TTC549 (cell line): ENCODE measurements around the gene KRTAP4-1.
"Not testable (repeated sequence)": the region's sequence is repeated elsewhere in the genome, so short reads cannot be mapped to it uniquely, and the experiment has no call there.

Source experiments
- FAIRE-seq: peaks from 2 replicates; lab custom pipeline; 2012; peaks lifted over from hg19 to GRCh38; lab: Jason Lieb, UNC

Gene KRTAP4-1

DNA sequence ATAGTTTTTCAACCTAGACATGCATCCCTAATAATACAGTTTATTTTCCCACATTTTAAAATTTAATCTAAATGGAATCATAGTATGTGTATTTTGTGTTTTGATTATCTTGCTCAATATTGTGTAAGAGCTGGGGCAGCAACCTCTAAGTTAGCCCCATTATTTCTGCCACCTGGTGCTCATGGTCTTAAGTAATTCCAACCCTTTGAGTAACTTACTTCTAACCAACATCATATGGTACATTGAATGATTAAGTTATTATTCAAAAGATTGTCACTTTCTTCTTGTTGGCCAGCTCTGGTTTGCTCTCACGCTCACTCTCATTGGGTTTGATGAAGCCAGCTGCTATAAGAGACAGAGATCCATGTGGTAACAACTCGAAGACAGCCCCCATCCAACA lies 12.8 kb downstream of the KRTAP4-1 start:
- no peak for FAIRE-seq

DNA sequence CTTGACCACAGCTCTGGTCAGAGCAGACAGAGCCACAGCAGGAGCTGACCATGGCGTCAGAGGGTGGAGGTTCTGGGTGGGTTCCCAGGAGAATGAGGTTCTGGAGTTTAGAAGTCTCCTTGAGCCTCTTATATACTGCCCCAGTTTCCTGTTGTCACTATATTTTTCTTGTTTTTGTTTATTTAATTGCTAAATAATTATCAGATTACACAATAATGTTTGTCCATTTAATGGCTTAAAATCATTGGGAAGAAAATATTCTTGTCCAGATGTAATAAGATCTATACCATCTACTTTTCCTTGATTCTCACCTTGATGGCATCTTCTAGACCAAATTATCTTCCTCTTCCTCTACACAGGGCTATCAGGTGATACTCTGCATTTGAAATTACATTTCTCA lies 16.6 kb downstream of the KRTAP4-1 start, which contains the start of gene KRTAP4-3:
TSS of gene KRTAP4-3 (minus strand) at position 101 of the 400 bp plus-strand sequence. CDS start at position 52, 49 bp downstream.
- no peak for FAIRE-seq

GRCh38 chr17:41167561-41167960 lies 17.1 kb downstream of the KRTAP4-1 start:
- no peak for FAIRE-seq

- no peak for FAIRE-seq
These were observed 20.9 kb downstream of the KRTAP4-1 start for GRCh38 chr17:41163828-41164227.

- FAIRE-seq = no peak
These were observed 24.1 kb downstream of the KRTAP4-1 start, which contains the start of gene KRTAP4-4 for GRCh38 chr17:41160648-41161047. Gene KRTAP4-4 (minus strand): TSS chr17:41160748. CDS start chr17:41160691, 57 bp downstream.

DNA sequence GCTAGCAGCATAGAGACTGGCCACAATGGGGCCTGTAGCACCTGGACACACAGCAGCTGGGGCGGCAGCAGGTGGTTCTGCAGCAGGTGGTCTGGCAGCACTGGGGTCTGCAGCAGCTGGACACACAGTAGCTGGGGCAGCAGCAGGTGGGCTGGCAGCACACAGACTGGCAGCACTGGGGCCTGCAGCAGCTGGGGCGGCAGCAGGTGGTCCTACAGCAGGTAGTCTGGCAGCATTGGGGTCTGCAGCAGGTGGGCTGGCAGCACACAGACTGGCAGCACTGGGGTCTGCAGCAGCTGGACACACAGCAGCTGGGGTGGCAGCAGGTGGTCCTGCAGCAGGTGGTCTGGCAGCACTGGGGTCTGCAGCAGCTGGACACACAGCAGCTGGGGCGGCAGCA lies 24.5 kb downstream of the KRTAP4-1 start:
- not testable (repeated sequence) for FAIRE-seq

- no peak for FAIRE-seq
These were observed 30.9 kb downstream of the KRTAP4-1 start for GRCh38 chr17:41153856-41154255.

DNA sequence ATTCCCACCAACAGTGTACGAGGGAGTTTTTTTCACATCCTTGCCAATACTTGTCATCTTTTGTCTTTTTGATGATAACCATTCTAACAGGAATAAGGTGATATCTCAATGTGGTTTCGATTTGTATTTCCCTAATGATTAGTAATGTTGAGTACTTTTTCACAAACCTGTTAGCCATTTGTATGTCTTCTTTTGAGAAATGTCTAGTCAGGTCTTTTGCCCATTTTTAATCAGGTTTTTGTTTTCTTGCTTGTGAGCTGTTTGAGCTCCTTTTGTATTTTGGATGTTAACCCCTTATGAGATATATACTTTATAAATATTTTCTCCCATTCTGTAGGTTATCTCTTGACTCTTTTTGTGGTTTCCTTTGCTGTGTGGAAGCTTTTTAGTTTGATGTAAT lies 33.2 kb downstream of the KRTAP4-1 start:
- no peak for FAIRE-seq

- no peak for FAIRE-seq
These were observed 34.7 kb downstream of the KRTAP4-1 start for GRCh38 chr17:41150026-41150425.

DNA sequence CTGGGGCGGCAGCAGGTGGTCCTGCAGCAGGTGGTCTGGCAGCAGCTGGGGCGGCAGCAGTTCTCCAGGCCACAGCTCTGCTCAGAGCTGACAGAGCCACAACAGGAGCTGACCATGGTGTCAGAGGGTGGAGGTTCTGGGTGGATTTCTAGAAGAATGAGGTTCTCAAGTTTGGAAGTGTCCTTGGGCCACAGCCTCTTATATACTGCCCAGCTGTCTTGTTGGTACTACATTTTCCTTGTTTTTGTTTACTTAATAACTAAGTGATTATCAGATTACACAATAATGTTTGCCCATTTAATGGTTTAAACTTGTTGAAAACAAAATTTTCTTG lies 35.1 kb downstream of the KRTAP4-1 start, which contains the start of gene KRTAP4-5:
TSS of gene KRTAP4-5 (minus strand) at position 174 of the 334 bp plus-strand sequence. CDS start at position 116, 58 bp downstream.
- FAIRE-seq = no peak

DNA sequence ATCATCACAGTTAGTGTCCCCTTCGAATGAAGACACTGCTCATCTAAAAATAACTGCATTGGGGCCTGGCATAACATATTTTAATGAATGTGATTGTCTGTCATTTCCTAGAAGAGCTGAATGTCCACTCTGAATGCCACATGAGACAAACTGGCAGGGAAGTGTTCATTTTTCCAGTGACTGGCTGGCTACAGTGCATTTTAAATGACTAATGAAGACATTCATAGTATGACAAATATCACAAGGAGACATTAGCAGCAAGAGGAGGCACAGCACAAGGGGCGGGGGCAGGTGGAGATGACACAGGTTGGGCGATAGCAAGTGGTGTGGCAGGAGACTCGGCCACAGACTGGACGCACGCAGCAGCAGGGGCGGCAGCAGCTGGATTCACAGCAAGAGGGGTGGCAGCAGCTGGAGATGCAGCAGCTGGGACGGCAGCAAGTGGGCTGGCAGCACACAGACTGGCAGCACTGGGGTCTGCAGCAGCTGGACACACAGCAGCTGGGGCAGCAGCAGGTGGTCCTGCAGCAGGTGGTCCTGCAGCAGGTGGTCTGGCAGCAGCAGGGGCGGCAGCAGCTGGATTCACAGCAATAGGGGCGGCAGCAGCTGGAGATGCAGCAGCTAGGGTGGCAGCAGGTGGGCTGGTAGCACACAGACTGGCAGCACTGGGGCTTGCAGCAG lies 35.6 kb downstream of the KRTAP4-1 start:
- FAIRE-seq = not testable (repeated sequence)

- no peak for FAIRE-seq
These were observed 37.0 kb downstream of the KRTAP4-1 start for GRCh38 chr17:41147531-41148204.

DNA sequence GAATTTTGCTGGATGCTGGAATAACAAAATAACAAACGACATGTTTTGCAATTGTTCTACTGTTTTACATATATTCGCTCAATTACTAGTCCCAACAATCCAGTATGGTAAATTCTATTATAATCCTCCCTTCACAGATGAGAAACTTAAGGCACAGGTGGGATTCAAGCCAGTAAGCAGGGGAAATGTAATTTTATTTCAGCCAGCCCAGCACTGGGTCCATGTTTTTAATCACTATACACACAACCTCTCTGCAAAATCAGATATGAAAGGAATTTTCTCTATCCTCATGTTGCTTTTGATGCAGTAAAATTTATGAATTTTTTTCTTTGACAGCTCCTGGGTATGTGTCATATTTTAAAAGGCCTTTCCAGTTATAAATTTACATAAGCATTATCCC lies 39.5 kb downstream of the KRTAP4-1 start:
- FAIRE-seq = no peak

GRCh38 chr17:41144846-41145245 lies 39.9 kb downstream of the KRTAP4-1 start:
- no peak for FAIRE-seq

- no peak for FAIRE-seq
These were observed 43.4 kb downstream of the KRTAP4-1 start for GRCh38 chr17:41141361-41141760.

DNA sequence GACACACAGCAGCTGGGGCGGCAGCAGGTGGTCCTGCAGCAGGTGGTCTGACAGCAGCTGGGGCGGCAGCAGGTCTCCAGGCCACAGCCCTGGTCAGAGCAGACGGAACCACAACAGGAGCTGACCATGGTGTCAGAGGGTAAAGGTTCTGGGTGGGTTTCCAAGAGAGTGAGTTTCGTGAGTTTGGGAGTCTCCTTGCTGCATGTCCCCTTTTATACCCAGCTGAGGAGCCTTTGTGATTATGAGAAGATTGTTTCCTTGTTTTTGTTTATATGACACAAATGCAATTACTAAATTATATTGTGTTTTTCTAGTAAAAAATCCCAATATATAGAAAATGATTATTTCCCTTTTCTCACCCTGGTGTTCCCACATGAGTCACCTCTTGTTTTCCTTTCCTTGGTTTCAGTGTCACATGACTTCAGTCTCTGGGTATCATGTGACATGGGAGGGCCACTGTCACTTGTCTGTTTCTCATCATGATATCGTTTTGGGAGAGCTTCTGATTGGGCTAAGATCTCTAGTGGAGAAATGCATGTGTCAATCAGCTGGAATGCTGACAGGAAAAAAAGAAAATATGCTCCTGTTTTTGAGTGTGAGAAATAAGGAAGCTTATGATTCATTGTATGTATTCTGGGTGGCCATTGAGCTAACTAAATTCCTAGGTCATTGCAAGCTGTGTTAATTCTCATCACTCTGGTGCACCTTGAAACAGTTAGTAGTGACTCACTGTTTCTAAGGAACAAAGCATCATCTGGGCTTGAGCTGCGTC lies 44.2 kb downstream of the KRTAP4-1 start, which contains the start of gene KRTAP4-6:
TSS of gene KRTAP4-6 (minus strand) at position 185 of the 772 bp plus-strand sequence. CDS start at position 128, 57 bp downstream.
- FAIRE-seq = no peak

GRCh38 chr17:41139865-41140264 lies 44.8 kb downstream of the KRTAP4-1 start:
- not testable (repeated sequence) for FAIRE-seq
